GM12801 (cell line): Measurements from ENCODE around the gene TYRP1.

Experiments used
- CTCF ChIP-seq: IDR thresholded peaks from one replicate; pipeline ENCODE4 v1.5.1; 2011; ENCODE audit warnings: control low read depth; ENCODE audit not compliant: insufficient read length; ENCODE audit errors: extremely low read depth

TYRP1 gene

GRCh38 chr9:12753931-12754330 lies 60.7 kb downstream of the TYRP1 start:
- no peak for TF ChIP-seq CTCF

GRCh38 chr9:12759761-12760160 lies 66.6 kb downstream of the TYRP1 start:
- no peak for TF ChIP-seq CTCF
